DOHH2 (cell line): ENCODE data around the gene FOXP2.
"Not testable (repeated sequence)": the region's sequence is repeated elsewhere in the genome, so short reads cannot be mapped to it uniquely, and the experiment has no call there.

Experiments
- H3F3A ChIP-seq: fragments of 200-600 bp; sonication (generic), shearing (Covaris generic); 2 replicates; pipeline ENCODE4 v1.6.0; 2016; ENCODE audit warnings: antibody characterized with exemption, mild to moderate bottlenecking; ENCODE audit not compliant: control insufficient read depth, insufficient read depth
- H3K27ac ChIP-seq: fragments of 200-600 bp; sonication (generic); 2 replicates; pipeline ENCODE4 v1.5.1; 2014; ENCODE audit warnings: low read depth, mild to moderate bottlenecking, low read length, moderate library complexity
- H3K27me3 ChIP-seq: fragments of 200-600 bp; sonication (generic); 2 replicates; pipeline ENCODE4 v1.6.1; 2014; ENCODE audit warnings: mild to moderate bottlenecking, low read length, mixed read lengths; ENCODE audit not compliant: control insufficient read depth
- H3K36me3 ChIP-seq: fragments of 200-600 bp; sonication (generic); 2 replicates; pipeline ENCODE4 v1.6.1; 2014; ENCODE audit warnings: mild to moderate bottlenecking, low read length, moderate library complexity, mixed read lengths; ENCODE audit not compliant: control insufficient read depth
- H3K4me1 ChIP-seq: fragments of 200-600 bp; sonication (generic); 2 replicates; pipeline ENCODE4 v1.6.1; 2014; ENCODE audit warnings: mild to moderate bottlenecking, low read length, mixed read lengths; ENCODE audit not compliant: control insufficient read depth
- H3K4me2 ChIP-seq: fragments of 200-600 bp; sonication (generic); 2 replicates; pipeline ENCODE4 v1.6.0; 2014; ENCODE audit warnings: mild to moderate bottlenecking, low read length, moderate library complexity
- H3K4me3 ChIP-seq: fragments of 200-600 bp; sonication (generic); 2 replicates; pipeline ENCODE4 v1.5.1; 2014; ENCODE audit warnings: mild to moderate bottlenecking, low read length, mixed read lengths
- H3K79me2 ChIP-seq: fragments of 200-600 bp; sonication (generic); 2 replicates; pipeline ENCODE4 v1.6.1; 2014; ENCODE audit warnings: mild to moderate bottlenecking, low read length, mixed read lengths; ENCODE audit not compliant: control insufficient read depth
- H3K9me2 ChIP-seq: fragments of 200-600 bp; sonication (generic); replicated peaks from 2 replicates; pipeline ENCODE4 v1.6.1; 2014; ENCODE audit warnings: mild to moderate bottlenecking, low read length, mixed read lengths; ENCODE audit not compliant: control insufficient read depth
- H3K9me3 ChIP-seq: fragments of 200-600 bp; sonication (generic); 2 replicates; pipeline ENCODE4 v1.6.1; 2014; ENCODE audit warnings: antibody characterized with exemption, low read length, mixed read lengths; ENCODE audit not compliant: control insufficient read depth, insufficient read depth
- H4K20me1 ChIP-seq: fragments of 200-600 bp; sonication (generic); 2 replicates; pipeline ENCODE4 v1.6.0; 2014; ENCODE audit warnings: low read depth, mild to moderate bottlenecking, antibody characterized with exemption, low read length, moderate library complexity; ENCODE audit not compliant: control insufficient read depth, insufficient read depth
- EZH2phosphoT487 ChIP-seq: fragments of 200-600 bp; sonication (generic); IDR thresholded peaks from 2 replicates; pipeline ENCODE4 v1.6.1; 2017; ENCODE audit warnings: borderline replicate concordance, mild to moderate bottlenecking, antibody characterized with exemption, low read length, moderate library complexity, mixed read lengths
- TF ChIP-seq, protein P1 (sequence below): fragments of 200-600 bp; sonication (generic); IDR thresholded peaks from one replicate; pipeline ENCODE4 v1.5.1; 2014; ENCODE audit warnings: antibody characterized with exemption, mild to moderate bottlenecking, low read depth, low read length; ENCODE audit not compliant: poor library complexity, severe bottlenecking

FOXP2 gene

DNA sequence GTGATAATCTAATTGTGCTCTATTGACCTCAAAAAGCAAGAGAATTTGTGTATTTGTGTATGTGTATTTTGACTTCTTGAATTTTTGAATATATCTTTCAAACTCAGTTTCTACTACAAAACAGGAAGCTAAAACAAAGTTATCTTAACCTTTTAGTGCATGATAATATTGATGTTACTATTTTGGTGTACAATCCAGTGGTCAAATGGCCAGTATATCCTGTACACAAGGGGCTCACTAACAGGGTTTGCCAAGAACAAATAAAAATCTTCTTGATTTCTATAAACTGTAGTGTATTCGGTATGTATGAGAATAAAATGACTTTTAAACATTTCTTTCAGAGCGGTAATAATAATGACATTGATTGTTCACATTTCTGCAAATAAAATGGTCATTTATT lies 69.6 kb downstream of the FOXP2 start:
- no peaks in the 10 kb centered on the region for H4K20me1 ChIP-seq
- no peak for TF ChIP-seq EZH2phosphoT487
- no peaks in the 10 kb centered on the region for H3K79me2 ChIP-seq
- H3K27me3 ChIP-seq: no peaks in the 10 kb centered on the region
- no peaks in the 10 kb centered on the region for H3K4me1 ChIP-seq
- no peak overlapping the region for H3K4me2 ChIP-seq
- peaks cover 9% of the 10 kb centered on the region; the same call in 1 of the 2 replicates for H3K9me3 ChIP-seq
- H3K36me3 ChIP-seq: no peaks in the 10 kb centered on the region
- no peaks in the 10 kb centered on the region for H3F3A ChIP-seq
- no peak overlapping the region for H3K4me3 ChIP-seq
- H3K27ac ChIP-seq: no peak overlapping the region
- H3K9me2 ChIP-seq: no peaks in the 10 kb centered on the region

DNA sequence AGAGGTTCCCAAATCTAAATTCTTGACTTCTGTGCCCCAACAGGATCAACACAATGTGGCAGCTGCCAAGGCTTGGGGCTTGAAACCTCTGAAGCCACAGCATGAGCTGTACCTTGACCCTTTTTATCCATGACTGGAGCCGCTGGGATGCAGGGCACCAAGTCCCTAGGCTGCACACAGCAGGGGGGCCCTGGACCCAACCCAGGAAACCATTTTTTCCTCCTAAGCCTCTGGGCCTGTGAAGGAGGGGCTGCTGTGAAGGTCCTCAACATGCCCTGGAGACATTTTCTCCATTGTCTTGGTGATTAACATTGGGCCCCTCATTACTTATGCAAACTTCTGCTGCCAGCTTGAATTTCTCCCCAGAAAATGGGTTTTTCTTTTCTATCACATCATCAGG lies 72.6 kb downstream of the FOXP2 start:
- no peak overlapping the region for H3K27ac ChIP-seq
- no peaks in the 10 kb centered on the region for H3K4me1 ChIP-seq
- no peaks in the 10 kb centered on the region for H3K9me2 ChIP-seq
- H4K20me1 ChIP-seq: no peaks in the 10 kb centered on the region
- H3K36me3 ChIP-seq: no peaks in the 10 kb centered on the region
- H3K4me2 ChIP-seq: no peak overlapping the region
- H3K4me3 ChIP-seq: no peak overlapping the region
- no peaks in the 10 kb centered on the region for H3K27me3 ChIP-seq
- no peaks in the 10 kb centered on the region for H3K79me2 ChIP-seq
- TF ChIP-seq EZH2phosphoT487: no peak
- TF ChIP-seq, protein P1, sequence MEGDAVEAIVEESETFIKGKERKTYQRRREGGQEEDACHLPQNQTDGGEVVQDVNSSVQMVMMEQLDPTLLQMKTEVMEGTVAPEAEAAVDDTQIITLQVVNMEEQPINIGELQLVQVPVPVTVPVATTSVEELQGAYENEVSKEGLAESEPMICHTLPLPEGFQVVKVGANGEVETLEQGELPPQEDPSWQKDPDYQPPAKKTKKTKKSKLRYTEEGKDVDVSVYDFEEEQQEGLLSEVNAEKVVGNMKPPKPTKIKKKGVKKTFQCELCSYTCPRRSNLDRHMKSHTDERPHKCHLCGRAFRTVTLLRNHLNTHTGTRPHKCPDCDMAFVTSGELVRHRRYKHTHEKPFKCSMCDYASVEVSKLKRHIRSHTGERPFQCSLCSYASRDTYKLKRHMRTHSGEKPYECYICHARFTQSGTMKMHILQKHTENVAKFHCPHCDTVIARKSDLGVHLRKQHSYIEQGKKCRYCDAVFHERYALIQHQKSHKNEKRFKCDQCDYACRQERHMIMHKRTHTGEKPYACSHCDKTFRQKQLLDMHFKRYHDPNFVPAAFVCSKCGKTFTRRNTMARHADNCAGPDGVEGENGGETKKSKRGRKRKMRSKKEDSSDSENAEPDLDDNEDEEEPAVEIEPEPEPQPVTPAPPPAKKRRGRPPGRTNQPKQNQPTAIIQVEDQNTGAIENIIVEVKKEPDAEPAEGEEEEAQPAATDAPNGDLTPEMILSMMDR: no peak
- no peaks in the 10 kb centered on the region for H3F3A ChIP-seq
- peaks cover 9% of the 10 kb centered on the region; the same call in 1 of the 2 replicates for H3K9me3 ChIP-seq

DNA sequence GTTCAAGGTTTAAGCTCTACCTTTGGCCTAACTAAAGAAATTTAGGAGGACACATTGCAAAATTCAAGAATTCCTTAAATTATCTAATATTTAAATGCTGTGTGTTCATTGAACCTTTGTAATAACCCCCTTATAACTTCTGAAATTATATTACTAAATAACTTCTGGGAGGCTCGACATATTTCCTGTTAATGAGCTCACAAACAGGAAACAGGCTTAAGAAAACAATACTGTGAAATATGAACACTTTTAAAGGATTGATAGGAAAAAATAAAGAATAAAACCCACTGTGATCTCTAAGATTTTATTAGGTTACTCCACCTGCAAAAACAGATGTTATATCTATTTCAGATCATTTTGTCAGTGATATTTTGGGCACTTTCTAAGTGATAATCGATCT lies 74.1 kb downstream of the FOXP2 start:
- no peak overlapping the region for H3K4me2 ChIP-seq
- no peak overlapping the region for H3K4me3 ChIP-seq
- no peaks in the 10 kb centered on the region for H3K27me3 ChIP-seq
- no peak overlapping the region for H3K27ac ChIP-seq
- H3K9me2 ChIP-seq: no peaks in the 10 kb centered on the region
- no peaks in the 10 kb centered on the region for H3K79me2 ChIP-seq
- no peaks in the 10 kb centered on the region for H3K4me1 ChIP-seq
- H3F3A ChIP-seq: no peaks in the 10 kb centered on the region
- TF ChIP-seq, protein P1: no peak
- TF ChIP-seq EZH2phosphoT487: no peak
- no peaks in the 10 kb centered on the region for H3K36me3 ChIP-seq
- no peaks in the 10 kb centered on the region for H4K20me1 ChIP-seq
- H3K9me3 ChIP-seq: peaks cover 9% of the 10 kb centered on the region; the same call in 1 of the 2 replicates

DNA sequence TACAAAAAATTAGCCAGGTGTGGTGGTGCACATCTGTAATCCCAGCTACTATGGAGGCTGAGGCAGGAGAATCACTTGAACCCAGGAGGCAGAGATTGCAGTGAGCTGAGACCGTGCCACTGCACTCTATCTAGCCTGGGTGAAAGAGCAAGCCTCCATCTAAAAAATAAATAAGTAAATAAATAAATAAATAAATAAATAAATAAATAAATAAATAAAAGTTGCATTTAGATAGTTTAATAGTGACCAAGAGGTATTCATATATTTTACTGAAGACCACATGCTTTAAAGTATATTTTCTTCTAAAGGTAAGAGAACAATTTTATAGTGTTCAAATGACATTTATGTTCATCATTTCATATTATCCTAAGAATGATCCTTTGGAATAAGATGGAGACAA lies 82.9 kb downstream of the FOXP2 start:
- not testable (repeated sequence) for H3K4me2 ChIP-seq, H3K4me1 ChIP-seq, H3K9me2 ChIP-seq

More for the DNA sequence above, 82.9 kb downstream of the FOXP2 start:
- not testable (repeated sequence) for H3K27ac ChIP-seq, H3F3A ChIP-seq, H3K27me3 ChIP-seq, H3K4me3 ChIP-seq, H4K20me1 ChIP-seq, H3K9me3 ChIP-seq, H3K79me2 ChIP-seq, H3K36me3 ChIP-seq
